ENCODE results near the gene CD22.
"Not testable (repeated sequence)": the region's sequence is repeated elsewhere in the genome, so short reads cannot be mapped to it uniquely, and the experiment has no call there.

Gene CD22

DNA sequence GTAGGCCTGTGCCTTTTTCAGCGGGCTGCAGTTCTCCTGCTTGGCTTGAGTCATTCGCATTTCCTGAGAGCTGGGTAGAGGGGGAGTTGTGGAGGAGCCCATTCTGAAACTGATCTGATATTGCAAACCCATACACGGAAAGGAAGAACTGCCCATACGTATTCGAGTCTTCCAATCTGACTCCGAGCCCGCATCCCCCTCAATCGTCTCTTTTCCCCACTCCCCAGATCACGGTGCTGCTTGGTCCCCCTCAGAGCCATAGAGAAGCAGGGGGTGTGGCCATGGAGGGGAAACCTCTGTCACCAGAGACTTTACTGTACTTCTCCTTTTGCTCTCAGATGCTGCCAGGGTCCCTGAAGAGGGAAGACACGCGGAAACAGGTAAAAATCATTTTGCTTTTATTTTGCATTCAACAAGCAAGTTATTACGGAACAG is at the start of gene CD22:
TSS of gene CD22 (plus strand) at position 337 of the 435 bp plus-strand sequence. CDS start 2,854 bp downstream, outside the sequence.
- peak within 1 kb of the TSS in 1 of 21 experiments; percentile 40 for H3K27ac ChIP-seq
- H3K4me3 ChIP-seq = no peak within 1 kb of the TSS

DNA sequence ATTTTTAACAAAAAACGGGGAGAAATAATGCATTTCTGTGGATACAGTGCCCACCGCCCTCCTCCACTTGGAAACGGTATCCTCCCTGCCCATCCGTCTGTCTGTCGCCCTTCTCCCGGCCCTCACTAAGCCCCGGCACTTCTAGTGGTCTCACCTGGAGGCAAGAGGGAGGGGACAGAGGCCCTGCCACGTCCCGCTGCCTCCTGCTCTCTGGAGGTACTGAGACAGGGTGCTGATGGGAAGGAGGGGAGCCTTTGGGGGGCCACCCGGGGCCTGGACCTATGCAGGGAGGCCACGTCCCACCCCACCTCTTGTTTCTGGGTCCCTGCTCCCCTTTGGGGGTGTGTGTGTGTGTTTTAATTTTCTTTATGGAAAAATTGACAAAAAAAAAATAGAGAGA is 49.6 kb upstream of the CD22 start:
- Histone ChIP-seq H3K27ac (no peak overlapping the region), H3K4me3 (no peak overlapping the region)

DNA sequence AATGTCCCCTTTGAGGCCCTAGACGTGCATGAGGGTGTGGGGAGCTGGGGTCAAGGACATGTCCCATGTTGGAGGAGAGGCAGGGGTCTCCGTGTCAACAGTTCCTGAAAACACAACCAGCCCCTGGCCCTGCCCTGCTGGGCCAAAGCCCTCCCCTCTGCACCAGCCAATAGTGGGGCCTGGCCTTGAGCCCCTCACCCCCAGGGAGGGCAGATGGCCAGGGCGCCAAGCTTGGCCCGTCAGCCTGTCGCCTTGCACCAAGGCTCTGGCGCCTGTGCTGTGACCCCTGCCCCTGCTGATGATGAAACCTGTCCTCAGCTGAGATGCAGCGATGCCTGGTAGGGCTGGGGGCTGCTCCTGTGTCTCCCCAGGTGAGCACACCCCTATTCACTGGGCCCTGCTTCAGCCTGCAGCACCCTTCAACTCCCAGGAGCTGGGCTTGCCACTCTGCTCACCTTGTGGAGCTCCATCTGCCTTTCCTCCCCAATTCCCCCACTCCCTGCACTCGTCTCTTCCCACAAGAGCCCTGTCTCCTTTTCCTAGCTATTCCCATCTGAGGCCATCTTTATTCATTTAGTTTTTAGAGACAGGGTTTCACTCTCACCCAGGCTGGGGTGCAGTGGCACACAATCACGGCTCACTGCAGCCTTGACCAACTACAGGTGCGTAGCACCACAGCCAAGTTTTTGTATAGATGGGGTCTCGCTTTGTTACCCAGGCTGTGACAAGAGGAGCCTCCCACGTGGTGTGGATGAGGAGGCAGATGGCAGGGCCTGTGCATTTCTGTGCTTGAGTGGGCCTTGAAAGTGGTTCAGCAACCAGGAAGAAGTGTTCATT is 48.8 kb upstream of the CD22 start:
- no peak overlapping the region for H3K4me3 ChIP-seq
- no peak overlapping the region for H3K27ac ChIP-seq

DNA sequence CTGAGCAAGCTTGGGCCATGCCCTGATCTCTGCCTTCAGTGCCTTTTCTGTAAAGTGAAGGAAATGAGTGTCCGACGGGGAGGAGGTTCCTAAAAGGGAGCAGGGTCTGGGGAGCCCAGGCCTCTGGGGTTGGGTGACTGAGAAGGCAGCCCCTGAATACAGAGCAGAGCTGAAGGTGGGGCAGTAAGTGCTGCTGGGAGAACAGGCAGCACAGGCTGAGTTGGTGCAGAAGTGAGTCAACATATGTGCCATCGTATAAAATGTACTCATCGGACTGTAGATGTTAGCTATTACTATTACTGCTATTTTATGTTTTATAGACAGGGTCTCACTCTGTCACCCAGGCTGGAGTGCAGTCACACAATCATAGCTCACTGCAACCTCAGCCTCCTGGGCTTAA is 47.7 kb upstream of the CD22 start:
- Histone ChIP-seq H3K4me3 (no peak overlapping the region), H3K27ac (peak overlapping the region in 1 of 21 experiments; percentile 25)

DNA sequence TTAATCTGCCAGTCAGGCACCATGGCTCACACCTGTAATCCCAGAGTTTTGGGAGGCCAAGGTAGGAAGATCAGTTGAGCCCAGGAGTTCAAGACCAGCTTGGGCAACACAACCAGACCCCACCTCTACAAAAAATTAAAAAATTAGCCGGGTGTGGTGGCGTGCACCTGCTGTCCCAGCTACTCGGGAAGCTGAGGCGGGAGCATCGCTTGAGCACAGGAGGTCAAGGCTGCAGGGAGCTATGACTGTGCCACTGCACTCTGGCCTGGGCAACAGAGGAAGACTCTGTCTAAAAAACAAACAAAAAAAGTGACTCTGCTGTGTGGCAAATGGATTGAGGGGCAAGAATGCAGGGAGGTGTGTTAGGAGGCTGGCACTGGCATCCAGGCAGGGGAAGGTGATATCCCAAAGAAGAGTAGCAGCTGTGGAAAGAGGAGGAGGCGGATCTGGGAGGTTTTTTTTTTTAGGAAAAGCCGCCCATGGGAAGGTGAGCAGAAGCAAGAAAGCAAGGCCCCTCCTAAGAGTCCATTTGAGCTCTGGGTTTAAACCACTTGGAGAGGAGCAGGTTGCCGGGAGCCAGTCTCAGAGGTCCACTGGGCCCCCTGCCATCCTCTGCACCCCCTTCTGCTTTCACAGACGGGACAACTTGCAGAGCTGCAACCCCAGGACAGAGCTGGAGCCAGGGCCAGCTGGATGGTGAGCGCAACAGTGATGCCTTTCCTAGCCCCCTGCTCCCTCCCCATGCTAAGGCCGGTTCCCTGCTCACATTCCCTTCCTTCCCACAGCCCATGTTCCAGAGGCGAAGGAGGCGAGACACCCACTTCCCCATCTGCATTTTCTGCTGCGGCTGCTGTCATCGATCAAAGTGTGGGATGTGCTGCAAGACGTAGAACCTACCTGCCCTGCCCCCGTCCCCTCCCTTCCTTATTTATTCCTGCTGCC is 44.6 kb upstream of the CD22 start:
- Histone ChIP-seq H3K27ac (no peak overlapping the region), H3K4me3 (no peak overlapping the region)

DNA sequence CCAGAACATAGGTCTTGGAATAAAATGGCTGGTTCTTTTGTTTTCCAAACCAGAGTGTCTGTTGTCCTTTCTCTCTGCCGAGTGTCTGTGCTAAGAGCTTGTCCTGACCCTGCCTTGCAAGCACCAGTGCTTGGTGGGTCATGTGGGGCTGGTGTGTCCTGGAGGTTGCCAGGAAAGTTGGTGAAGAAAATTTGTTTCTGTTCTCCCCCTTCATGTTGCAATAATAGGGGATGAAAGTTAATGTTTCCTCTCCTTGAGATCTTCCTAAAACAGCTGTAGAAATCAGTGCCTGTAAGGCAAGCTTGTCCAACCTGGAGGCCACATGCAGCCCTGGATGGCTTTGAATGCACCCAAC is 43.9 kb upstream of the CD22 start:
- Histone ChIP-seq H3K4me3 (no peak overlapping the region), H3K27ac (no peak overlapping the region)

DNA sequence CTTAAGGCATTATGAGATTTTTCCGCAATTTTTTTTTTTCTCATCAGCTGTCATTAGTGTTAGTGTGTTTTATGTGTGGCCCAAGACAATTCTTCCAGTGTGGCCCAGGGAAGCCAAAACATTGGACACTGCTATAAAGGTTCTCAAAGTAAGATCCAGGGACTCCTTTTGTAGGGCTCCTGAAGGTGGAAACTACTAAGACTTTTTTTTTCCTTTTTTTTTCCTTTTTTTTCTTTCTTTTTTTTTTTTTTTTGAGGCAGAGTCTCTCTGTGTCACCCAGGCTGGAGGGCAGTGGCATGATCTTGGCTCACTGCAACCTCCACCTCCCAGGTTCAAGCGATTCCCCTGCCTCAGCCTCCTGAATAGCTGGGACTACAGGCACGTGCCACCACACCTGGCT is 43.5 kb upstream of the CD22 start:
- H3K27ac ChIP-seq = not testable (repeated sequence)

DNA sequence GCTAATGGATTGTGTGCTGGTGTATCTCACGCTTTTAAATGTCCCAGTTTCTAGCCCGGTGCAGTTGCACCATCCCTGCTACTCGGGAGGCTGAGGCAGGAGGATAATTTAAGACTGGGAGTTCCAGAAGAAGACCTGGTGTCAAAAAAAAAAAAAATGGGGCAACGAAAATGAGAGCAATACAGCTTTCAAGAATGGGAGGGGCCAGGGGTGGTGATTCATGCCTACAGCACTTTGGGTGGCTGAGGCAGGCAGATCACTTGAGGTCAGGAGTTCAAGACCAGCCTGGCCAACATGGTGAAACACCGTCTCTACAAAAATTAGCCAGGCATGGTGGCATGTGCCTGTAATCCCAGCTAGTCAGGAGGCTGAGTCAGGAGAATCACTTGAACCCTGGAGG is 42.9 kb upstream of the CD22 start:
- not testable (repeated sequence) for H3K4me3 ChIP-seq, H3K27ac ChIP-seq

More for the DNA sequence above, 43.5 kb upstream of the CD22 start:
- not testable (repeated sequence) for H3K4me3 ChIP-seq

DNA sequence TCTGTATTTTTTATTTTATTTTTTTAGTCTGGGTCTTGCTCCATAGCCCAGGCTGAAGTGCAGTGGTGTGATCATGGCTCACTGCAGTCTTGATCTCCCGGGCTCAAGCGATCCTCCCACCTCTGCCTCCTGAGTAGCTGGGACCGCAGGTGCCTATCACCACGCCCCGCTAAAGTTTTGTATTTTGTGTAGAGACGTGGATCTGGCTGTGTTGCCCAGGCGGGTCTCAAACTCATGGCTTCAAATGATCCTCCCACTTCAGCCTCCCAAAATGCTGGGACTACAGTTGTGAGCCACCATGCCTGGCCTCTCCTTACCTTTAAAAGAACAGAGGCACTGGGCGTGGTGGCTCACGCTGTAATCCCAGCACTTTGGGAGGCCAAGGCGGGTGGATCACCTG is 41.3 kb upstream of the CD22 start:
- H3K27ac ChIP-seq = no peak overlapping the region

DNA sequence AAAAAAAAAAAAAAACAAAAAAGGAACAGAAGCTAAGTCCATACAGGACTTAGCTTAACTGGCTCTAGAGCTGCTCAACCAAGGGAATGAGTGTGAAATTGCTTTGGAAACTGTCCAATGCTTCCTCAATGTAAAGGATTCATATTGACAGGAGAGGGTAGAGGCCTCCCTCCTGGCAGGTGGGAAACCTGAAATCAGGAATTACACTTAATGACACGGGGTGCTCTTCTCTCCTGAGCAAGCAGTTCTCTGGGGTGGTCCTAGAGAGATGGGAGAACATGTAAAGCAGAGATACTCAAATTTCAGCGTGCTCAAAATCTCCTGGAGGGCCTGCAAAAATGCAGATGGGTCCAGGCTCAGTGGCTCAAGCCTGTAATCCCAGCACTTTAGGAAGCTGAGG is 40.7 kb upstream of the CD22 start:
- Histone ChIP-seq H3K4me3 (no peak overlapping the region), H3K27ac (no peak overlapping the region)

More for the DNA sequence above, 41.3 kb upstream of the CD22 start:
- no peak overlapping the region for H3K4me3 ChIP-seq

DNA sequence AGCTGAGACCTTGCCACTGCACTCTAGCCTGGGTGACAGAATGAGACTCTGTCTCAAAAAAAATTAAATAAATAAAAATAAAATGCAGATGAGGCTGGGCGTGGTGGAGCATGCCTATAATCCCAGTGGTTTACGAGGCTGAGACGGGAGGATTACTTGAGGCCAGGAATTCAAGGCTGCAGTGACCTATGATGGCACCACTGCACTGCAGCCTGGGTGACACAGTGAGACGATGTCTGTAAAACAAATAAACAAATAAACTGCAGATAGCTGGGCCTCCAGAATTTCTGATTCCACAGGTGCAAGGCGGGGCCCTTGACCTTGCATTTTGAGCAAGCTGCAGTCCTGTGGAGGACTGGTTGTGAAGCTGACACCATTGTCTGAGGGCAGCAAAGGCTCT is 40.1 kb upstream of the CD22 start:
- H3K27ac ChIP-seq = no peak overlapping the region

DNA sequence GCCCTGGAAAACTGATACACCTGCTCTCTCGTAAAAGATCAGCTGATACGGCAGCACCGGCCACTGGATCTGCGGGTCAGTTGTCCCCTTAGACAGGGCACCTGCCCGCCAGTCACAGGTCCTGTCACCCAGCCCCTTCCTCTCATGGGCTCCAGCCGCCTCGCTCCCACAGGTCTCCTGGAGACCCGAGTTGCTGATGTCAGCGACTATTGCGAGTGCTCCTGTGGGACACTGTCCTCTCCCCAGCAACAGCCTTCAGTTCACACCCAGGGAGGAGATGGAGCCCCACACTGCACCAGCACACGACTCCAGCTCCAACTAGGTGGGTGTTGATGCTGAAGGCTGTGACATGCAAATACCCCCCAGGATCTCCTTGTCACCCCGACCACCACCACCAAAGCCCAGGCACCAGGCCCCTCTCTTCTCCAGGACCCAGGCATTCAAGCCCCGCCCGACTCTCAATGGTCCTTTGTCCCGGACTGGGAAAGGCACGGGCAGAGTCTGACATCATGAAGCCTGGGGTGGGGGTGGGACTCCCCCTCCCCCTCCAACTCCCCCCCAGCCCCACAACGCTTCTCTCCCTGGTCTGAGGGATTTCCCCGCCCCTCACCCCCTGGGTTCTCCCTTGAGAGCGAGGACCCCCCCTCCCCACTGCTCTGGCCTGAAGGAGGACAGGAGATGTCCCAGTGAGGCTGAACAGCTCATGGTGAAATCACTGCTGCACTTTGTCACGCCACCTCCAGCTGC is 38.4 kb upstream of the CD22 start:
- Histone ChIP-seq H3K27ac (no peak overlapping the region), H3K4me3 (no peak overlapping the region)

More for the DNA sequence above, 40.1 kb upstream of the CD22 start:
- H3K4me3 ChIP-seq = no peak overlapping the region

DNA sequence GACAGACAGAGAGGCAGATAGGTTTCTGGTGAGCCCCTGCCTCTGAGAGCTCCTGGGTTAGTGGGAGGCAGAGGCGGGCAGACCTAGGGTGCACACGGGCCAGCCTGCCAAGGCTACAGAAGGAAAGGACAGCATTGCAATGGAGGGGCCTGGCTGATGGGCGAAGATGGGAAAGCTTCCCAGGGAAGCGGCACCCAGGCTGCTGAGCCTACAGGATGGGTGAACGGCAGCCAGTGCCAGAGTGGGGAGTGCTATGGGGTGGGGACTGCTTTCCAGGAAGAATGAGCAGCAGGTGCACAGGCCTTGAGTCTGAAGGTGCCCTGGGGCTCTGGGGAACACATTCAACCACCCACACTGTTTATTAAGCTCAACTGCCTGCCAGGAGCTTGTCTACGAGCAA is 37.7 kb upstream of the CD22 start:
- no peak overlapping the region for H3K4me3 ChIP-seq
- no peak overlapping the region for H3K27ac ChIP-seq

DNA sequence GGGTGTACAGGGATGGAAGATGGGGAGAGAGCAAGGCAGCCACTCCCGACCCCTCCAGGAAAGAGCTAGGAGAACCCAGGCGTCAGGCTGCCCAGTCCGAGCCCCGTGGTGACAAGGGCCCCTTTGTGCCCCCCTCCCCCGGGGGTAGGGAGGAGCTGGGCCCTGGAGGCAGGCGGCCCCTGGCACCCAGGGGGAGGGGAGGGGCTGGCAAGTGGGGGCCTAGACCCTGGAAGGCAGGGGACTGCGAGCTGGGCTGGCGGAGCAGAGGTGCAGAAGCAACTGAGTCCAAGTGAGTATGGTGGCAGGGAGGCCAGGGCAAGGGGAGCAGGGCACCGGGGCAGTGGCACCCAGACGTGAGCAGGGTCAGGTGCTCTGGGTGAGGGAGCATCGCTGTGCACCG is 37.1 kb upstream of the CD22 start, which contains the start of gene MAG:
TSS of gene MAG (plus strand) at position 246 of the 400 bp plus-strand sequence. CDS start 3,248 bp downstream, outside the sequence.
- Histone ChIP-seq H3K27ac (no peak within 1 kb of the TSS), H3K4me3 (no peak within 1 kb of the TSS)

DNA sequence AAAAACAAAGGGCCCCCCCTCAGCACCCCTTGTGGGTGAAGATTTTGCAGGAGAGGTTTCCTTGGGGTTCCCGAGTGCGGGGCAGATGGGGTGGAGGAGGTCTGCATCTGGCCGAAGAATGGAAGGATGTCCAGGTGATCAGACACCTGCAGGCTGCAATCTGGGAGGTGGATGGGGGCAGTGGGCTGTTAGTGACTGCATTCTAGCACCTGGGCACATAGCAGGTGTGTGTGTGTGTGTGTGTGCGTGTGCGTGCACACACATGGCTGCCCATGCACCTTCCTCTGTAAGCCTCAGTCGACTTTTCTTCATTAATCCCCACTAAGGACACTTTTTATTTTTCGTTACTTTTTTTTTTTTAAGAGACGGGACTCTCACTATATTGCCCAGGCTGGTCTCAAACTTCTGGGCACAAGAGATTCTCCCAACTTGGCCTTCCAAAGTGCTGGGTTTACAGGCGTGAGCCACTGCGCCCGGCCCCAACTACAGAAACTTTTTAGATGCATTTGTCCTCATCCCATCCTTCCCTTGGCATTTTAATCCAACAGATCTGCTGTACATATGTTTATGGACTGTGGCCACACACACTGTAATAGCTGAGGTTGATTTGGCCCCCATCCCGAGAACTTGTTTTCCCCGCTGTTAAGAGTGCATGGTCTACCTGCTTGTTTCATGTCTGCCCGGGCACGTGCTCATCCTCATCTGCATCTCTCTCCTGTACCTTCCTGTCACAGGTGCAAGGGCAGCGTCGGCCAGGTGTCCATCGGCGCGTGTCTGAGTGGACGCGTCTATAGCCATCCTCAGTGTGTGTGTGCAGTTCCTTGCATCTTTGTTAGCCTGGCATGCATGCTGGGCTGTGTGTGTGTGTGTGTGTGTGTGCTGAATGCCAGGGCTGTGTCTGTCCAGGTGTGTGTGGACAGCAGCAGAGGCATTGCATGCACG is 36.3 kb upstream of the CD22 start:
- H3K4me3 ChIP-seq = no peak overlapping the region
- no peak overlapping the region for H3K27ac ChIP-seq

DNA sequence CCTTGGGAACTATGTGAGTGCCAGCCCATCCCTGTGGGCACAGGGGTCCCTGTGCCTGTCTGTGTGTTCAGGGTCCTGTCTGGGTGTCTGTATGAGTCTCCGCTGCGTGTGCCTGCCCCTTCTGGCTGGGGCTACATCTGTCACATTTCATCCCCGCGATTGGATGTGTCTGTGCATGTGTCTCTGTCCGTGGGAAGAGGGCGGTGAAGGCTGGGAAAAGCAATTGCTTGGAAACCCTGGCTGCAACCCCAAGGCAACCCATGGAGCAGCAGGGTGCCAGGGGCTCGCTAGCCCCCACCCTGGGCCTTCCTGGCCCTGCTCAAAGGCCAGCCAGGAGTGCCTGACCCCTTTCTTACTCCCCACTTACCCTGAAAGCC is 35.6 kb upstream of the CD22 start:
- no peak overlapping the region for H3K4me3 ChIP-seq
- no peak overlapping the region for H3K27ac ChIP-seq

DNA sequence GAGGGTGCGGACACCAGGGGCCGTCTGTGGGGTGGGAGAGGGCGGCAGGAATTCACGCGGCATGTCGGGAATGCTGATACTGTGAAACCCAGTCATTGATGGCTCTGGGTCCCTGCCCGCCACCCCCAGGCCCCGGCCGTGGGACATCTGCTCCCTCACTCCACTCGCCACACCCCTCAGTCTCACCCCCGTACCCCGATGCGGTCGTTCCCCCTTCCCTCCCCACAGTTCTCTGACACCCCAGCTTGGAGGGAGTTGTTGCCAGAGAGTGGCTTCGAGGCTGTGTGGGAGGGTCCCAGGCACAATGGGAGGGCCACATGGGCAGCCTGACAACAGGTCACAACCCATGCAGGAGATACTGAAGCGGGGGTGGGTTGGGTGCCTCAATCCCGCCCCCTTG is 35.2 kb upstream of the CD22 start:
- Histone ChIP-seq H3K27ac (no peak overlapping the region), H3K4me3 (no peak overlapping the region)

DNA sequence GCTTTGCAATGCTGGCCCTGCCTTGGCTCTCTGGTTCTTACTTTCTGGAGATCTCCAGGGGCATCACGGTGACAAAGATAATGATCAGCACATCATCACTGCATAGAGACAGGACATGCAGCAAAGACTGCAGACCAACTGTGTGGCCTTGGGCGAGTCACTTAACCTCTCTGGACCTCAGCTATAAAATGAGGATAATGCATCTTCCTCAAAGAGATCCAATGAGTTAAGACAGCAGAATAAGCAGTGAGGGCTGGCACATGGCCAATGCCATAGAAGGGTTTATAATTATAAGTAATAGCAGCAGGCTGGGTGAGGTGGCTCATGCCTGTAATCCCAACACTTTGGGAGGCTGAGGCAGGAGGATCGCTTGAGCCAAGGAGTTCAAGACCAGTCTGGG is 34.7 kb upstream of the CD22 start:
- H3K4me3 ChIP-seq = no peak overlapping the region
- H3K27ac ChIP-seq = no peak overlapping the region

Measured in skin epidermis (tissue), 12 donors.